GM15510 (cell line): ENCODE data around the gene FAM9C.

Source experiments
- POLR2A ChIP-seq: IDR thresholded peaks from 3 replicates; pipeline ENCODE4 v1.6.1; 2011; ENCODE audit warnings: borderline replicate concordance; ENCODE audit not compliant: insufficient read length; ENCODE audit errors: extremely low read depth

FAM9C gene

DNA sequence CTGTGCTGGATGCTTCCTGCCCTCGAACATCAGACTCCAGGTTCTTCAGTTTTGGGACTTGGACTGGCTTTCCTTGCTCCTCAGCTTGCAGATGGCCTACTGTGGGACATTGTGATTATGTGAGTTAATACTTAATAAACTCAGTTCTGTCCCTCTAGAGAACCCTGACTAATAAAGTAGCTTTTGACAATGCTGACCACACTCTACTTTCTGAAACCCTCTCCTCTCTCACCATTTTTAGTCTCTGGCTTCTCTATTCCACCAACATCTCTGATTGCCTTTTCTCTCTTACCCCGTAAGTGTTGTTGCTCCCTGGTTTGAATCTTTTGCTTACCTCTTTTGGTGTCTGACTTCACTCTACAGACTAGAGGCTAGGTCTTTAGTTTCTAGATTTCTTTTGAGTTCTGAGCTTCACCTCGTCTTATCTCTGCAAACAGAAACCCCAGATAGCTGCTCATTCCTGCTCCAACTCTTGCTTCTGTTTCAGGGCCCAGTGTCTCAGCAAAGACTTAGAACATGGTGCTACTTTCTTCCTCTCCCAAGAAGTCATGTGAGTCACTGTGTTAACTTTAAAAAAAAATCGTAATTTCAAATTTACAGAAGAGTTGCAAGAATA lies 58.1 kb downstream of the FAM9C start:
- no peak for TF ChIP-seq POLR2A
